GM23338 (cell line): ENCODE measurements around the gene UBLCP1. TPM values are rescaled to one million over a fixed set of nuclear protein-coding genes. Genes with fewer than 3 reads are reported as not detected.
"Not testable (repeated sequence)": the region's sequence is repeated elsewhere in the genome, so short reads cannot be mapped to it uniquely, and the experiment has no call there.

Experiments
- ATAC-seq: fragments of 200-7000 bp; cut with Tn5 transposase; 3 replicates; pipeline ENCODE4 v1.9.1; 2020
- DNase-seq: peaks from one replicate; pipeline ENCODE4 v3.0.0-alpha.2; 2015; ENCODE audit warnings: low spot score
- H2AFZ ChIP-seq: fragments of 200-600 bp; sonication (generic); 2 replicates; pipeline ENCODE4 v1.8.0; 2016; ENCODE audit warnings: antibody characterized with exemption, mild to moderate bottlenecking, moderate library complexity
- H3F3A ChIP-seq: fragments of 200-600 bp; sonication (generic); replicated peaks from 2 replicates; pipeline ENCODE4 v1.8.0; 2017; ENCODE audit warnings: antibody characterized with exemption, mixed run types, low read depth
- H3K27ac ChIP-seq: fragments of 200-600 bp; sonication (generic); 2 replicates; pipeline ENCODE4 v1.6.1; 2016; ENCODE audit warnings: low read depth
- H3K27me3 ChIP-seq: fragments of 200-600 bp; sonication (generic); 2 replicates; pipeline ENCODE4 v1.8.0; 2016; ENCODE audit warnings: mild to moderate bottlenecking, mixed run types, moderate library complexity; ENCODE audit not compliant: insufficient read depth
- H3K36me3 ChIP-seq: fragments of 200-600 bp; sonication (generic); 2 replicates; pipeline ENCODE4 v1.8.0; 2016; ENCODE audit warnings: mild to moderate bottlenecking; ENCODE audit not compliant: insufficient read depth
- H3K4me1 ChIP-seq: fragments of 200-600 bp; sonication (generic); 2 replicates; pipeline ENCODE4 v1.8.0; 2016; ENCODE audit warnings: mild to moderate bottlenecking, moderate library complexity; ENCODE audit not compliant: insufficient read depth
- H3K4me2 ChIP-seq: fragments of 200-600 bp; sonication (generic); 2 replicates; pipeline ENCODE4 v1.7.1; 2017; ENCODE audit warnings: mixed run types
- H3K4me3 ChIP-seq: fragments of 200-600 bp; sonication (generic); 2 replicates; pipeline ENCODE4 v1.6.1; 2016; ENCODE audit warnings: mixed run types
- H3K79me2 ChIP-seq: fragments of 200-600 bp; sonication (generic); replicated peaks from 2 replicates; pipeline ENCODE4 v1.8.0; 2017; ENCODE audit warnings: mild to moderate bottlenecking; ENCODE audit not compliant: insufficient read depth
- H3K9me2 ChIP-seq: fragments of 200-600 bp; sonication (generic); 2 replicates; pipeline ENCODE4 v1.8.0; 2017; ENCODE audit not compliant: insufficient read depth
- H4K20me1 ChIP-seq: fragments of 200-600 bp; sonication (generic); replicated peaks from 2 replicates; pipeline ENCODE4 v1.8.0; 2017; ENCODE audit warnings: mild to moderate bottlenecking; ENCODE audit not compliant: insufficient read depth
- H3K27ac Mint-ChIP-seq: 2 replicates; pipeline ENCODE4 v1.8.0; 2020; ENCODE audit warnings: inconsistent platforms, mild to moderate bottlenecking, moderate library complexity, mixed read lengths
- H3K27me3 Mint-ChIP-seq: 3 replicates; pipeline ENCODE4 v1.8.0; 2022; ENCODE audit warnings: low read depth, mild to moderate bottlenecking, moderate library complexity, mixed read lengths, inconsistent platforms; ENCODE audit not compliant: insufficient read depth, poor library complexity
- H3K36me3 Mint-ChIP-seq: 3 replicates; pipeline ENCODE4 v1.8.0; 2021; ENCODE audit warnings: low read depth, mild to moderate bottlenecking, inconsistent platforms, moderate library complexity, mixed read lengths
- H3K4me1 Mint-ChIP-seq: 3 replicates; pipeline ENCODE4 v1.8.0; 2020; ENCODE audit warnings: mild to moderate bottlenecking, inconsistent platforms, mixed read lengths
- H3K4me3 Mint-ChIP-seq: 3 replicates; pipeline ENCODE4 v1.8.0; 2021; ENCODE audit warnings: moderate library complexity, mild to moderate bottlenecking, inconsistent platforms, mixed read lengths
- H3K9me3 Mint-ChIP-seq: 3 replicates; pipeline ENCODE4 v1.8.0; 2020; ENCODE audit warnings: moderate library complexity, mild to moderate bottlenecking, inconsistent platforms, mixed read lengths
- CREB1 ChIP-seq: fragments of 250-450 bp; sonication (Bioruptor Pico); IDR thresholded peaks from 2 replicates; pipeline ENCODE4 v1.5.0; 2020; ENCODE audit warnings: low read depth, mild to moderate bottlenecking, moderate library complexity
- EZH2phosphoT487 ChIP-seq: fragments of 200-600 bp; sonication (generic); IDR thresholded peaks from one replicate; pipeline ENCODE4 v1.8.1; 2018; ENCODE audit warnings: antibody characterized with exemption; ENCODE audit not compliant: unreplicated experiment
- JUNB ChIP-seq: IDR thresholded peaks from one replicate; pipeline ENCODE4 v1.6.1; 2016; ENCODE audit warnings: antibody characterized with exemption; ENCODE audit not compliant: unreplicated experiment
- POLR2AphosphoS5 ChIP-seq: IDR thresholded peaks from 2 replicates; pipeline ENCODE4 v1.6.1; 2016; ENCODE audit warnings: antibody characterized with exemption, low read depth
- ZNF114 ChIP-seq: fragments of 250-450 bp; sonication (Bioruptor Pico); IDR thresholded peaks from 2 replicates; pipeline ENCODE4 v1.5.0; 2020; ENCODE audit warnings: mild to moderate bottlenecking, moderate library complexity
- ZNF462 ChIP-seq: fragments of 250-450 bp; sonication (Bioruptor Pico); IDR thresholded peaks from 2 replicates; pipeline ENCODE4 v1.5.0; 2020; ENCODE audit warnings: mild to moderate bottlenecking, moderate library complexity
- polyA plus RNA-seq: library from polyadenylated mRNA; unstranded; fragments of >200 nt; fragmentation: Nextera tagmentation; extraction: Ambion mirVana; gene quantifications from 2 replicates; pipeline ENCODE4 v1.2.1, GENCODE V29; 2016
- total RNA-seq: library from RNA; depleted of rRNA; stranded (reverse); fragments of >200 nt; shearing (Covaris generic); gene quantifications from 2 replicates; pipeline ENCODE4 v1.2.3, GENCODE V29; 2014
- TF ChIP-seq, protein P1 (sequence below): IDR thresholded peaks from one replicate; pipeline ENCODE4 v1.6.1; 2018; ENCODE audit warnings: antibody characterized with exemption; ENCODE audit not compliant: unreplicated experiment

UBLCP1 gene
- total and polyA plus RNA-seq, 2 experiments from 2014 or later = 45.0 to 56.1 TPM

DNA sequence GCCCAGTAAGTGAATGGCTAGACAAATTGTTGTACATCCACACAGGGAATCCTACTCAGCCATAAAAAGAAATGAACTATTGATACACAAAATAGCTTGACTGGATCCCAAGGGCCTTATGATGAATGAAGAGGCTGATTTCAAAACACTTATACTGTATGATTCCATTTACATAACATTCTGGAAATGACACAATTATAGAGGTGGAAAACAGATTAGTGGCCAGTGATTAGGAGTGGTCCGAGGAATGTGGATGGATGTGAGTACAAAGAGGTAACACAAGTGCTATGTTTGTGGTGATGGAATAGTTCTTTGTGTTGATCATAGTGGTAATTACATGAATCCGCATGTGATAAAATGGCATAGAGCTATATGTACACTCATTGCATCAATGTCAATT is 4.7 kb upstream of the UBLCP1 start (continued):
- TF ChIP-seq, protein P1, sequence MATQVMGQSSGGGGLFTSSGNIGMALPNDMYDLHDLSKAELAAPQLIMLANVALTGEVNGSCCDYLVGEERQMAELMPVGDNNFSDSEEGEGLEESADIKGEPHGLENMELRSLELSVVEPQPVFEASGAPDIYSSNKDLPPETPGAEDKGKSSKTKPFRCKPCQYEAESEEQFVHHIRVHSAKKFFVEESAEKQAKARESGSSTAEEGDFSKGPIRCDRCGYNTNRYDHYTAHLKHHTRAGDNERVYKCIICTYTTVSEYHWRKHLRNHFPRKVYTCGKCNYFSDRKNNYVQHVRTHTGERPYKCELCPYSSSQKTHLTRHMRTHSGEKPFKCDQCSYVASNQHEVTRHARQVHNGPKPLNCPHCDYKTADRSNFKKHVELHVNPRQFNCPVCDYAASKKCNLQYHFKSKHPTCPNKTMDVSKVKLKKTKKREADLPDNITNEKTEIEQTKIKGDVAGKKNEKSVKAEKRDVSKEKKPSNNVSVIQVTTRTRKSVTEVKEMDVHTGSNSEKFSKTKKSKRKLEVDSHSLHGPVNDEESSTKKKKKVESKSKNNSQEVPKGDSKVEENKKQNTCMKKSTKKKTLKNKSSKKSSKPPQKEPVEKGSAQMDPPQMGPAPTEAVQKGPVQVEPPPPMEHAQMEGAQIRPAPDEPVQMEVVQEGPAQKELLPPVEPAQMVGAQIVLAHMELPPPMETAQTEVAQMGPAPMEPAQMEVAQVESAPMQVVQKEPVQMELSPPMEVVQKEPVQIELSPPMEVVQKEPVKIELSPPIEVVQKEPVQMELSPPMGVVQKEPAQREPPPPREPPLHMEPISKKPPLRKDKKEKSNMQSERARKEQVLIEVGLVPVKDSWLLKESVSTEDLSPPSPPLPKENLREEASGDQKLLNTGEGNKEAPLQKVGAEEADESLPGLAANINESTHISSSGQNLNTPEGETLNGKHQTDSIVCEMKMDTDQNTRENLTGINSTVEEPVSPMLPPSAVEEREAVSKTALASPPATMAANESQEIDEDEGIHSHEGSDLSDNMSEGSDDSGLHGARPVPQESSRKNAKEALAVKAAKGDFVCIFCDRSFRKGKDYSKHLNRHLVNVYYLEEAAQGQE = no peak
- no peak for TF ChIP-seq JUNB
- TF ChIP-seq EZH2phosphoT487 = no peak
- no peak for TF ChIP-seq CREB1
- TF ChIP-seq POLR2AphosphoS5 = no peak
- no peak for TF ChIP-seq ZNF462 (CRISPR knock-in tag)
- no peak for TF ChIP-seq ZNF114 (CRISPR knock-in tag)

- DNase-seq, H3K9me2 ChIP-seq, H2AFZ ChIP-seq, H3F3A ChIP-seq, H3K4me3 Mint-ChIP-seq, H3K4me1 Mint-ChIP-seq, H3K27me3 ChIP-seq, H3K36me3 ChIP-seq, H3K9me3 Mint-ChIP-seq, H3K27me3 Mint-ChIP-seq, H3K27ac Mint-ChIP-seq, ATAC-seq, H4K20me1 ChIP-seq, H3K27ac ChIP-seq, H3K4me3 ChIP-seq, H3K4me2 ChIP-seq, H3K4me1 ChIP-seq, H3K36me3 Mint-ChIP-seq: not testable (repeated sequence)
- peaks cover 18% of the 10 kb centered on the region for H3K79me2 ChIP-seq
These were observed 2.9 kb upstream of the UBLCP1 start for GRCh38 chr5:159260212-159260611.
